CD4-positive, CD25-positive, alpha-beta regulatory T cell (primary cell): ENCODE measurements around the gene CEMIP2. TPM values are rescaled to one million over a fixed set of nuclear protein-coding genes. Genes with fewer than 3 reads are reported as not detected.
A peak's percentile ranks its signal among the peaks of the same experiment; 100 is the strongest.

Source experiments
- ATAC-seq, 2 donors: fragments of 150-1000 bp; cut with Tn5 transposase; one replicate each; pipeline ENCODE4 v1.10.0; 2021; ENCODE audit warnings: low read depth in 2 of 2, moderate number of reproducible peaks in 2 of 2, moderate library complexity in 1 of 2
- DNase-seq, 3 donors: peaks; one replicate each; pipeline versions ENCODE4 v3.0.0 to v3.0.0-alpha.2; 2012 to 2022; ENCODE audit warnings: mixed read lengths in 1 of 3
- H3K27ac ChIP-seq: one replicate; pipeline ENCODE4 v1.7.0; 2013; ENCODE audit warnings: mild to moderate bottlenecking, low read length; ENCODE audit not compliant: insufficient read depth, poor library complexity, severe bottlenecking
- H3K27me3 ChIP-seq: one replicate; pipeline ENCODE4 v1.7.0; 2013; ENCODE audit warnings: low read length; ENCODE audit not compliant: control insufficient read depth, insufficient read depth
- H3K36me3 ChIP-seq: one replicate; pipeline ENCODE4 v1.7.0; 2013; ENCODE audit warnings: mild to moderate bottlenecking, low read length, moderate library complexity; ENCODE audit not compliant: control insufficient read depth, insufficient read depth
- H3K4me1 ChIP-seq: 2 replicates; pipeline ENCODE4 v1.7.0; 2013; ENCODE audit warnings: mild to moderate bottlenecking, low read length; ENCODE audit not compliant: insufficient read depth, control insufficient read depth, poor library complexity, severe bottlenecking
- H3K4me3 ChIP-seq: one replicate; pipeline ENCODE4 v1.7.0; 2013; ENCODE audit warnings: low read depth, mild to moderate bottlenecking, low read length, moderate library complexity
- H3K9me3 ChIP-seq, 2 experiments: 1 replicate in 1 of 2; 2 replicates in 1 of 2; pipeline ENCODE4 v1.7.0; 2013; ENCODE audit warnings: low read length in 2 of 2, mild to moderate bottlenecking in 1 of 2, moderate library complexity in 1 of 2; ENCODE audit not compliant: control insufficient read depth in 2 of 2
- H3K27ac Mint-ChIP-seq, 3 donors: one replicate each; pipeline ENCODE4 v1.8.0; 2020 to 2022; ENCODE audit warnings: mild to moderate bottlenecking in 3 of 3, mixed read lengths in 3 of 3, moderate library complexity in 2 of 3
- H3K27me3 Mint-ChIP-seq: one replicate; pipeline ENCODE4 v1.8.0; 2022; ENCODE audit warnings: mild to moderate bottlenecking, mixed read lengths
- H3K36me3 Mint-ChIP-seq: one replicate; pipeline ENCODE4 v1.8.0; 2020; ENCODE audit warnings: mixed read lengths
- H3K4me1 Mint-ChIP-seq, 4 donors: one replicate each; pipeline ENCODE4 v1.8.0; 2020 to 2022; ENCODE audit warnings: mixed read lengths in 4 of 4, mild to moderate bottlenecking in 1 of 4
- H3K4me3 Mint-ChIP-seq, 4 donors: one replicate each; pipeline ENCODE4 v1.8.0; 2020 to 2022; ENCODE audit warnings: mild to moderate bottlenecking in 4 of 4, mixed read lengths in 4 of 4, moderate library complexity in 3 of 4
- H3K9me3 Mint-ChIP-seq, 7 donors: one replicate each; pipeline ENCODE4 v1.8.0; 2020 to 2022; ENCODE audit warnings: mixed read lengths in 7 of 7, mild to moderate bottlenecking in 3 of 7, moderate library complexity in 2 of 7
- polyA plus RNA-seq, 4 donors: library from polyadenylated mRNA; unstranded; fragments of 300-500 nt; fragmentation: Illumina TruSeq; gene quantifications; one replicate each; pipeline ENCODE4 v1.2.3, GENCODE V29; 2021
- total RNA-seq: library from RNA; stranded (reverse); gene quantifications from one replicate; pipeline ENCODE4 v1.2.3, GENCODE V29; 2022

Gene CEMIP2
- total and polyA plus RNA-seq, 5 donors from 2014 or later, result 25.8 to 407 (median 28.4) TPM

DNA sequence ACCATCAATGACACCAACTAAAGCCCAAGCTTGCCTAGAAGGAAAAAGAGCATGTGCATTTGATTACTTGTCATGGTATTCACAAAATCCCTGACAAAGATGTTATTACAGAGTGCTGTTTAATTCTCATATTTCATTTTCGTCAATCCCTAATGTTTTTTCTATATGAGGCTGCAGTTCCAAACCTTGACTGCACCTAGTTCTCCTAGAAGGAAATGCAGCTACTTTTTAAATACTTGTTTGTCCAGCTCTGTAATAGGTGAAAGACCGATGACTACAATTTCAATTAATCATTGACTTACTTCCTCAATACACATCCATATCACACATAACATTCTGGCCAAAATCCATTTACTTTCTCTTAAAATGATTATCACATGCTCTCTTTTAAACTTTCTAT, 28.1 kb downstream of the CEMIP2 start:
- H3K4me3 Mint-ChIP-seq, result peak overlapping the region in 1 of 4 donors; percentile 21
- no peaks in the 10 kb centered on the region for H3K9me3 Mint-ChIP-seq

DNA sequence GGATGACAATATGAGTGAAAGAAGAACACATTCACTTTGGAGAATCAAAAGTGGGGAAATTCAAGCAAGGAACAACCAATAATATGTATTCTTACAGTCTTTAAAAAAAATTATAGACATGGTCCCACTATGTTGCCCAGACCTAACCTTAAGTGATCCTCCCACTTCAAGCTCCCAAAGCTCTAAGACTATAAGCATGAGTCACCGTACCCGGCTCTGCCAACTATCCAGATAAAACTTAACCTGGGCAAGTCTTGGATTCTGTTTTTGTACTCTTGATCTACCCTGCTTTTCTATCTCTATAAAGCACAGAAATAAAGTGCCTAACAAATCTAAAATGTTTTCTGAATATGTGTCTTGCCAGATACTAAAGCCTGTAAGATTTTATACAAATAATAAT, 30.9 kb downstream of the CEMIP2 start:
- H3K9me3 Mint-ChIP-seq, result no peaks in the 10 kb centered on the region
- H3K4me1 Mint-ChIP-seq, result peaks cover 20 to 40% (median 23%) of the 10 kb centered on the region in 4 donors
- H3K27me3 Mint-ChIP-seq, result no peaks in the 10 kb centered on the region
- peaks cover 52% of the 10 kb centered on the region for H3K36me3 Mint-ChIP-seq
- H3K36me3 ChIP-seq, result peaks cover 75% of the 10 kb centered on the region
- H3K4me3 Mint-ChIP-seq, result no peak overlapping the region
- H3K27me3 ChIP-seq, result no peaks in the 10 kb centered on the region
- no peak overlapping the region for H3K27ac ChIP-seq
- H3K4me3 ChIP-seq, result no peak overlapping the region
- no peak overlapping the region for H3K27ac Mint-ChIP-seq
- no peaks in the 10 kb centered on the region for H3K9me3 ChIP-seq
- H3K4me1 ChIP-seq, result no peaks in the 10 kb centered on the region
- ATAC-seq, result no peak
- no peak for DNase-seq

More for the DNA sequence above, 28.1 kb downstream of the CEMIP2 start:
- DNase-seq (no peak), ATAC-seq (no peak)
- Histone ChIP-seq H3K9me3 (no peaks in the 10 kb centered on the region), H3K36me3 (peaks cover 75% of the 10 kb centered on the region), H3K27me3 (no peaks in the 10 kb centered on the region), H3K27ac (no peak overlapping the region), H3K4me3 (no peak overlapping the region), H3K4me1 (no peaks in the 10 kb centered on the region)
- Mint-ChIP-seq H3K27ac (no peak overlapping the region), H3K4me1 (peaks cover 26 to 37% (median 31%) of the 10 kb centered on the region in 4 donors), H3K27me3 (no peaks in the 10 kb centered on the region), H3K36me3 (peaks cover 42% of the 10 kb centered on the region)

DNA sequence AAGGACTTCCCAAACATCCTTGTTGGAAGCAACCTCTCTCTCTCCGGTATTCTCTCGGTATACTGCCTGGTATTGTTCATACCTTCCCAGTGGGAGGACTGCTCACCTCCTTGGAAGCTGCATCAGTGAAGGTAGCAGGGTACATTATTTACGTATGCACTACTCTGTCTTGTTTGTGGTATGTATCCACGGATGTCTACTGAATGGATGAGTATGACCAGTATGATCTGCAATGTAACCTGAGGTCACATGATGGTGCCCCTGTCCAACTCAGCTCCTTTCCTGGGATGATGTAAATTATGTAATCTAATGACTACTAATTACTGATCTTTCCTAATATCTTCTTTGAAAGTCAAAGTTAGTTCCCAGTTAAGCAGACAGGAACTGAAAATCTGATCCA, 32.1 kb downstream of the CEMIP2 start:
- Histone ChIP-seq H3K9me3 (no peaks in the 10 kb centered on the region), H3K27ac (no peak overlapping the region)
- ATAC-seq, result no peak

DNA sequence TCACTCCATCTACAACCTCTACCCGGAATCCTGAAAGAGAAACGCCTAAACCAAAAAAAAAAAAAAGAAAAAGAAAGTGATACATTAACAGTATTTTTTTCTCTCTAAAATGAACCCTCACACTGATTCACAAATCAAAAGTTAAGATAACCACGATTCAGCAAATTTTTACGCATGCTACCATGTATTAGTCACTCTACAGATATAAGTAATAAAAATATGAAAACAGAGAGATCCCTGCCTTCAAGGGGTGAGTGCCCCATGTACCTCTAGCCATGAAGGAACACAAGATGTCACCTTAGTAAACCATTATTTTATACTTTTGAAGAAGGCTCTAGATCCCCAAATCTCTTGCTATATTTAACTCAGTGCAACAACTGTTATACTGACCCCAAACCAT, 33.4 kb downstream of the CEMIP2 start:
- H3K4me1 ChIP-seq, result no peaks in the 10 kb centered on the region
- peaks cover 93% of the 10 kb centered on the region for H3K36me3 ChIP-seq
- H3K36me3 Mint-ChIP-seq, result peaks cover 63% of the 10 kb centered on the region
- ATAC-seq, result no peak
- H3K9me3 Mint-ChIP-seq, result no peaks in the 10 kb centered on the region
- no peaks in the 10 kb centered on the region for H3K27me3 ChIP-seq
- H3K4me3 Mint-ChIP-seq, result no peak overlapping the region
- no peaks in the 10 kb centered on the region for H3K9me3 ChIP-seq
- H3K27ac ChIP-seq, result no peak overlapping the region
- DNase-seq, result no peak
- peak overlapping the region in 2 of 3 donors; percentile 4 to 59 for H3K27ac Mint-ChIP-seq
- no peaks in the 10 kb centered on the region for H3K27me3 Mint-ChIP-seq
- H3K4me1 Mint-ChIP-seq, result peaks cover 14 to 38% (median 17%) of the 10 kb centered on the region in 4 donors
- H3K4me3 ChIP-seq, result no peak overlapping the region

More for the DNA sequence above, 32.1 kb downstream of the CEMIP2 start:
- Mint-ChIP-seq H3K4me1 (peaks cover 15 to 41% (median 22%) of the 10 kb centered on the region in 4 donors), H3K27ac (peak overlapping the region in 1 of 3 donors; percentile 4), H3K36me3 (peaks cover 57% of the 10 kb centered on the region), H3K27me3 (no peaks in the 10 kb centered on the region), H3K4me3 (no peak overlapping the region), H3K9me3 (no peaks in the 10 kb centered on the region)
- H3K4me3 ChIP-seq, result no peak overlapping the region
- no peaks in the 10 kb centered on the region for H3K4me1 ChIP-seq
- no peak for DNase-seq
- H3K36me3 ChIP-seq, result peaks cover 88% of the 10 kb centered on the region
- no peaks in the 10 kb centered on the region for H3K27me3 ChIP-seq

DNA sequence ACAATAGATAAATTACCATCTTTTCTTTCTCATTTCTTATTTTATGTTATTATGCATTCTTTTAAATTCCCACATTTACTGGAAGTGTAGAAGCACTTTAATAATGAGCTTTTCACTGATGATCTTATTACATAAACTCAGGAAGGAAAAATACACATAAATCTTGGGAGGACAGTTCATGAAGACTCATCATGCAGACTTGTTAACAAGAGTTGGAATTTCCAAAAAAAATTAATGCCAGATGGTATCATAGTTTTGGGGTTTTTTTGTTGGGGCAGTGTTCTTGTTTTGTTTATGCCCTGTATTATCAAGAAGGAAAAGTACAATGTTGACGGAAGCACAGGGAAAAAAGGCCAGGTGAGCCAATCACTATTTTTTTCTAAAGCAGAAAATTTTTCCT, 35.1 kb downstream of the CEMIP2 start:
- Histone ChIP-seq H3K4me1 (no peaks in the 10 kb centered on the region), H3K4me3 (no peak overlapping the region), H3K27me3 (no peaks in the 10 kb centered on the region), H3K9me3 (no peaks in the 10 kb centered on the region), H3K27ac (no peak overlapping the region), H3K36me3 (peaks cover 90% of the 10 kb centered on the region)
- no peak for DNase-seq
- no peaks in the 10 kb centered on the region for H3K27me3 Mint-ChIP-seq
- H3K36me3 Mint-ChIP-seq, result peaks cover 63% of the 10 kb centered on the region
- H3K9me3 Mint-ChIP-seq, result no peaks in the 10 kb centered on the region
- peak overlapping the region in 1 of 3 donors; percentile 24 for H3K27ac Mint-ChIP-seq
- H3K4me1 Mint-ChIP-seq, result peaks cover 8 to 31% (median 13%) of the 10 kb centered on the region in 4 donors
- H3K4me3 Mint-ChIP-seq, result peak overlapping the region in 1 of 4 donors; percentile 52
- no peak for ATAC-seq

DNA sequence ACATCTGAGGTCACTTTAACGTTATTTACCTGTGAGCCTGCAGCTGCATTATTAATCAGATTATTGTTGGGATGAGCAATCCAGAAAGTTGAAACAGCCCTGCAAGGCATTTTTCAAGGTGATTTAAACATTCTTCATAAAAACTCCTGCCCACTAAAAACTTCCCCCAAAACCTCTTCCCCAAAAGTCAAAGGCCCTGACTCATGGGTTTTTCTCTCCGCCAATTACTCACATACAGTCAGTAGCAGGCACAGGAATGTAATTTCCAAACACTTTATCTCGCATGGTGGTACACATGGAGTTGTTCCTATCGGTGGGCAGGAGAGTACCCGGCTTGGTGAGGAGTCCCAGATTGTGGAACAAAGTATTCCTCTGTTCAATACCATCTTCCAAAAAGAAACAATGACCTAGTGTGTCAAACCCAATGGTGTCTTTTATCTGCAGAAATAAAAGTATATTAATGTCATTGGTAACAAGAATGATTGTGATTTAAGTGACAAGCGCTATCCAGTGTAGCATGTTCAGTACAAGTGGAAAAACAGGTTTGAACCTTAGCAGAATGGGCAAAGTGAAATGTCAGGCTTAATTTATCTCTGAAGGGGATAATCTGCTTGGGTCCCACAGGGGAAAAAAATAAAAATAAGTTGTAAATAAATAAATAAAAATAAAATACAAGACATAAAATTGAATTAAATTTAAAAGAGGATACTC, 38.3 kb downstream of the CEMIP2 start:
- Histone ChIP-seq H3K9me3 (no peaks in the 10 kb centered on the region), H3K36me3 (peaks cover 86% of the 10 kb centered on the region), H3K4me1 (no peaks in the 10 kb centered on the region), H3K27me3 (no peaks in the 10 kb centered on the region), H3K4me3 (no peak overlapping the region), H3K27ac (no peak overlapping the region)
- no peak overlapping the region for H3K4me3 Mint-ChIP-seq
- H3K27ac Mint-ChIP-seq, result peak overlapping the region in 1 of 3 donors; percentile 38
- peaks cover 0 to 18% (median 8%) of the 10 kb centered on the region in 4 donors for H3K4me1 Mint-ChIP-seq
- no peaks in the 10 kb centered on the region for H3K9me3 Mint-ChIP-seq
- ATAC-seq, result no peak
- peaks cover 68% of the 10 kb centered on the region for H3K36me3 Mint-ChIP-seq
- no peaks in the 10 kb centered on the region for H3K27me3 Mint-ChIP-seq
- no peak for DNase-seq

DNA sequence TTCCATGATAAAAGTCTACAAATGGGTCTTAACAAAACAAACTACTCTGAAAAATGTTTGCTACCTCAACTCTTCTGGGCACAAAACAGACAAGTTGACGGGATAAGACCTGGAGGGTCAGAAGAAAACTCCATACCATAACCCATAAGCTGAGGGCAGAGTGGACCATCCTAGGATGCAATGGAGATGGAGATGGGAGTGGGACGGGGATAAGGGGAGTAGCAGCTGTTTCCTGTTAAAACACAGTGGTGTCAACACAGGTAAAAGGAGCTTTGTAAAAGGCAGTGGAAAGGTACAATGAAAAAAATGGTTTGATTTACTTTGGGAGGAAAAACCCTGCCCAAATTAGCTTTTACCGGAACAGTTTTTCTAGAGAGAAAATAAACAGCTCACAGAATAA, 41.6 kb downstream of the CEMIP2 start:
- Mint-ChIP-seq H3K9me3 (no peaks in the 10 kb centered on the region), H3K36me3 (peaks cover 62% of the 10 kb centered on the region), H3K27me3 (no peaks in the 10 kb centered on the region), H3K27ac (peak overlapping the region in 1 of 3 donors; percentile 63), H3K4me3 (no peak overlapping the region), H3K4me1 (peaks cover 9 to 18% (median 11%) of the 10 kb centered on the region in 4 donors)
- no peaks in the 10 kb centered on the region for H3K9me3 ChIP-seq
- H3K27me3 ChIP-seq, result no peaks in the 10 kb centered on the region
- H3K4me3 ChIP-seq, result no peak overlapping the region
- H3K27ac ChIP-seq, result no peak overlapping the region
- no peak for ATAC-seq
- no peak for DNase-seq
- peaks cover 88% of the 10 kb centered on the region for H3K36me3 ChIP-seq
- no peaks in the 10 kb centered on the region for H3K4me1 ChIP-seq
